Epithelial cell of prostate (primary cell): ENCODE measurements around the gene CEP85L.
A peak's percentile ranks its signal among the peaks of the same experiment; 100 is the strongest.

Experiments used
- DNase-seq: peaks from one replicate; pipeline ENCODE4 v3.0.0-alpha.2; 2011; ENCODE audit warnings: low read depth, low spot score
- H3K27ac ChIP-seq: fragments of 450-650 bp; 2 replicates; pipeline ENCODE4 v1.5.1; 2017; ENCODE audit warnings: mild to moderate bottlenecking

Gene CEP85L

DNA sequence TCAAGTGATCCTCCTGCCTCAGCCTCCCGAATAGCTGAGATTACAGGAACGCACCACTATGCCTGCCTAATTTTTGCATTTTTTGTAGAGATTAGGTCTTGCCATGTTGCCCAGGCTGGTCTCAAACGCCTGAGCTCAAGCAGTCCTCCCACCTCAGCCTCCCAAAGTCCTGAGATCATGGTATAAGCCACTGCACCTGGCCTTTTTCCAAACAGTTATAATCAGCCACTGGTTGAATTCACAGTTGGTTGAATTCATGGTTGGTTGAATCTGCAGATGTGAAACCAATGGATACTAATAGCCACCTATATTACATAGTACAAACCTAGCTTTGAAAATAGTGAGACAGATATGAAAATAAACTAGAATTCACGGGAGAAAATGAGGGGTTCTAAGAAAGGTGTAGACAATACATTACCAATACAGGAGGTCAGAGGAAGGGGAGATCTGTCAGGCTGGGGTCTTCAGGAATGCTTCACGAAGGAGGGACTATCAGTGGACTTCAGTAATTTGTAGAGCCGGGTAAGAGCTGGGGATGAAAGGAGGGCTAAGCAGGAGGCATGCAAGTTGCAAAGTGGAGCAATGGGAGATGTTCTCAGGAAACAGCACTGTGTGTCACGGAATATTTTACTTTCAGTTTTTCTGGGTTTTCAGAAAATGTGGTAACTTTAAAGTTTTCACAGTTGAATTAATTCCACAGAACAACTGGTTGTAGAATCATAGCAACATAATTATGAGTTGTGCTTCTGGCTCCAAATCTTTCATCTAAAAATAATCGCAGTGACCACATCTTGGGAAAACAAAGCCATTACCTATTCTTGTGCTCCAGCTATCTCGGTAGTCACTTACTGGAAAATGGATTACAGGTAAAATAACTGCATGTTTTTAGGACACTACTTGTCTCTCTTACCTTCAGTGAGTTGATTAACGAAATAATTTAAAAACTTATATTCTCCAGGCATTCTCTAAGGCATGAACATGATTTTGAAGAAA, 12.9 kb upstream of the CEP85L start:
- no peak overlapping the region for H3K27ac ChIP-seq
- DNase-seq: no peak

DNA sequence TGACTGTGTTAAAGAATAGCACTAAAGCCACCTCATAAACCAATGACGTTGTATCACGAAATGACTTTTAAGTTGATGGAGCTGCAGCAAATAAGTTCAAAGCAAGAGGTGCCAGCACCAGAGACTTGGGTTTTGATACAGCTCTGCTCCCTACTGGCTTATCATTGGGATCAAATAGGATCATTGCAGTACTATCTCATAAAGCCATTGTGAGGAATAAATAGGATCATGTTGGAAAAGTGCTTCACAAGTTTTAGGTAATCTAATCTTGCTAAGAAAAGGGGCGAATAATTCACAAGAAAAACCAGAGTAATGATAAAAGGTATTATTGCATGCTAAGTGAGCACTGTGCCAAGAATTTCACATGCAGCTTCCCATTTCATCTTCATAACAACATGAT, 10.4 kb upstream of the CEP85L start:
- no peak overlapping the region for H3K27ac ChIP-seq
- no peak for DNase-seq

DNA sequence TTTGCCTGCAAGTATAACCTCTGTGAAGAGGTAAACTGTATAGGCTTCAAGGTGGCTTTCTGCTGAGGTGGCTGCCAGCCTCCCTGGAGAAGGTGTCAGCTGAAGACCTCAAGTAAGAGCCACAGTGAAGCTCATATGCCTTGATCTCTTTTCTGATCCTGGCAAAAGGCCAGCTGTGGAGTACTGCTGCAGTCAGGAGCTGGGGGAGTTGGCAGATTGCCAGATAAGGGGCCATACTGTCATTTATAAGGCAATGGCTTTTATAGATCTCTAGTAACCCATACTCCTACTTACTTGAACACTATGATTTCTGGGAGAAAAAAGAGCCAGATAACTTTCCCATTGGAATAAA, 8.8 kb upstream of the CEP85L start:
- DNase-seq: no peak
- no peak overlapping the region for H3K27ac ChIP-seq

DNA sequence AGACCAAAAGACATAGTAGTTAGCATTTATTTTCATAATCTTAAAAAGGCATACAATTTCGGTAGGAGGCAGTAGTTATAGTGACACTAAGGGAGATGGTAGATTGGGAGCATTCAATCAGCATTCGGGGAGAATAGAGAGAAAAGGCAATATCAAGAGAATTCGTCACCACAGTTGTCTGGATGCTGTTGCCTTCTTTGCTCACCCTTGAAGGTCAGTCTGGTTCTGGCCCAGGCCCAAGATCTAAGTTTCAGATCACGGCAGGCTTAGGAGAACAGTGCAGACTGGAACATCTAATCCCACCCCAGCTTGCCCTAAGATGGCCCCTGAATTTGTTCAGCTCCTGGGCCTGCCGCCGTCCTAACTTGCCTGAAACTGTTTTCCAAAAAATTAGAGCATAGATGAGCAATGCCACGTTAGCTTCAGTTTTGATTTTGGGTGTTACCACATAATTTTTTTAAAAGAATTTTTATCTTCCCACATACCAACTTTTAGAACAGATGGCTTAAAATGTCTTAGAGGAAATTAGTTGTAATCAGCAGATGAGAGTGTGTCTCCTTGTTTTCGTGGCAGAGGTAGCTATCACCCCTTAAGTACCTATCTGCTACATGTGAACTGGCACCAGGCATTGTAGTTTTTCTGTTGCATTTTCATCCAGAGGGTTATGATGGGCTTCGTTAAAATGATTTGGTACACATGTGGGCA, 8.3 kb upstream of the CEP85L start:
- H3K27ac ChIP-seq: no peak overlapping the region
- DNase-seq: no peak

DNA sequence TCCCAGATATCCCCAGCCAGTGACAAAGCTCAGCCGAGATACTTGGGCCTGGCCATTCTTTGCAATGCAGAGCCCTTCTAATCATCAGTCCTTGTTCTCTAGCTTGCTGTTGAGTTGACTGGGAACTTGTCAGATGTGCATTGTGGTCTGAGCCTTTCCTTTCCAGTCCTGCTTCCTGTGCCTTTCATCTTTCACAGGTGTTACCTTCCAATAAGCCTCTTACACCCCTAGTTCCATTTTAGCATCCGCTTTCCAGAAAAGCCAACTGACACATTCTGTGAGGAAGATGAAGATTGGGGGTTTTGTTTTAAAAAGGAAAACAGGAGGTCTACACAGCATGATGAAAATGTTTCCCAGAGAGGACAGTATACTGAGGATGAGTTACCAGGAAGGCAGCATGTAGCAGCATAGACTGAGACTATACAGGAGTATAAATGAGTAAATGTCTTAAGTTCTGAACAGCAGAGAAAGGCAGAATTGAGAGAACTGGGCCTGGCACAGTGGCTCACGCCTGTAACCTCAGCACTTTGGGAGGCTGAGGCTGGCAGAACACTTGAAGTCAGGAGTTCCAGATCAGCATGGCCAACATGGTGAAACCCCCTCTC, 5.6 kb upstream of the CEP85L start:
- no peak overlapping the region for H3K27ac ChIP-seq
- no peak for DNase-seq

DNA sequence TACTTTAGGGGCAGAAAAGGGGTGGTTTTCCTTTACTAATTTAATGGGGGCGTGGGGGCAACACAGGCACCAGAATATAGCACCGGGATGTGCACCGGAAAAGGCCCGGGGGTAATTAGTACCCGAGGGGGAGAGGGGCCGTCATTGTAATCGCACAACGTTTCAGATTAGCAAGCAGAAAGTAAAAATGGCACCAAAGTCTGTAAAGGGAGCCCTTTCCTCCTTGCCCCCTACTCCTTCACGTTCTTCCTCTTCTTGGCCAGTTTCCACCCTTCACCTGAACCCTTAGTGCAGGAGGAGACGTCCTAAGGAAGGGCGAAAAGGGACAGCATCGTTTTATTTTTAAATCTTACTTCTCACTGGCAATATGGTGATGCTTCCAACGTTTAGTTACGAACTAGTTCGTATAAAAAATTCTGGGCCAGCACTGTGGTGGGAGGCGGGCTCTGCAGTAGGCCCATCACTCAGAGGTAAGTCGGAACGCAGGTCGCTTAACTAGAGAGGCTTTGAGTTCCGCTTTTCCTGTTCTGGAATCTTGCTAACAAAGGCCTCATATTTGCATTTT, 742 bp upstream of the CEP85L start:
- peak overlapping the region; percentile 51 for H3K27ac ChIP-seq

DNA sequence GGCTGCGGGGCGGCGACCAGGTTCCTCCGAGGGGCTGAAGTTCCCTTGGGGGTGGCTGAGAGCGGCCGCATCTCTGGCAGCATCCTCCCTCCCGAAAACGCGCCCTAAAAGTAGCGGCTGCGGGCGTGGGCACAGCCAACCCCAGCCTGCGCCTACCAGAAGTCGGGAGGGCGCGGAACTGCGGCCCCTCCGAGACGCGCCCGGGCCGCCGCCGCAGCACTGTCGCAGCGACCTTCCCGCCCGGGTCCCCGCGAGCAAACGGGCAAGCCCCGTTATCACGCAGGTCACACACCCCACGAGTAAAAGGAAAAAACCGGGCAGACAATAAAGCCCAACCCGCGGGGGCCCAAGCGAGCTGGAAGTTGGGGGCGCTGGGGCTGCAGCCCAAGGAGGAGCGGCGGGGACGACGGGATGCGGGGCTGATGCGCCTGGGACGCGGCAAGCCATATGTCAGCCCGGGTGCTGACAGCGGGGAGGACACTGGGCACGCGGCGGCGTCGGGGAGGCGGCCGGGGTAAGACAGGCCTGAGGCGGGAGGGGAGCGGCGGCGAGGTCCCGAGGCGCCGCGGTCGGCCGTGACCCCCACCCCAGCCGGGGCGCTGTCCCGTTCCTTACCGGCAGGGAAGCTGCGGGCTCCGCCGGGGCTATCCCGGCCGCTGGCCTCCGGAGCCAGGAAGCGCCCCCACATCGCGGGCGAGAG, 659 bp downstream of the CEP85L start:
- DNase-seq: no peak
- peak overlapping the region; percentile 51 for H3K27ac ChIP-seq

More for the DNA sequence above, 742 bp upstream of the CEP85L start:
- DNase-seq: no peak

DNA sequence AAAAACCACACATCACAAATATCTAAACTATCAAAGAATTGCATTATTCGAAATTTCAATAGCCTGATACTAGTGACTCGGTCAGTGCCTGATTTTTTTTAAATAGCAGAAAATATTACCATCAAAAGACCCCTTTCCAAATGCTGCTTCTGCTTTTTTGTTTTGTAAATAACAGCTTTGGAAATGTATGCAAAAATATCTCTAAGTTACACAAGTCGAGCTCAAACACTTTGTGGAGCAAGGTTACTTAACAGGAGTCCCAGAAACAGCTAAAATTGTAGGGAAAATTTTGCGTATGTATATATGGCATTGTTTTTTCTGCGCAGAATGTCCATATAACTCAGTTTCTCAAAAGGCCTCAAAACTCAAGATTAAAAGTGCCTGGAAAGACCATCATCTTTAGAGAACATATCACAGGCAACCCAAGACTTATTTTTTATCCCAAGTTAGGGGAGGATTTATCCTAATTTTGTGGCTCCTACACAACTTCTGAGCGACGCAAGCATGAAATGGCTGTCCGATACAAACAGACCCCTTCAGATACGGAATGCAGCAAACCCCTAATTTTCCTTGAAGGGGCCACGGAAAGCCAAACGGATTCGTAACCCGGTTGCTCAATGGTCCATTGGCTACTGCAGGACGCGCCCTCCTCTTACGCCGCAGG, 1.3 kb downstream of the CEP85L start:
- no peak for DNase-seq
- no peak overlapping the region for H3K27ac ChIP-seq

DNA sequence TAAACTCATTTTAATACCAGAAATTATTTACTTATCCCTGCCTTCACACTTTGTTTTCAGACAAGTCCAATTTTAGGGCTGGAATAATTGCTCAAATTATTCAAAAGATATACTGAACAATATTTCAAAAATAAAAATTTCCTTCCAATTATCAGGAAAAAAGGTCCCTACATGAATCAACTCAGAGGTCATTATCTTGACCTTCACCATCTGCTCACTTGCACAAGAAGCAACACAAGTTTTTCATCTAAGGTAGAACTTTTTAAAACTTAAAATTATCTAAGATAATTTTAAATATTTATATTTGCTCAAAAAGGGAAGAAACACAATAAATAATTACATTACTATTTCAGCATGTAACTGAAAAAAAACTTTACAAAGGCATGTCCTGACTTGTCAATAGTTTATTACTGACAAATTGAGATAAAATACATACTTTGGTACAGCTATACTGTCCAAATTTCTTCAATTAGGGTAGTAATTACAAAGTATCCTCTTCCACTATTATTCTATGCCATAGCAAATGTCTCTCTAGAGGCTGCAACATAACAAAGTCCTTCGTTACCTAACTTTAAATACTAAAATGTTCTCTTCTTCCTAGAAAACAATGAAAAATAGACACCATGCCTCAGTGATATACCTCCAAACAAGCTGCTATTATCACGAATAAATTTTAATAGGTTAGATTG, 2.4 kb downstream of the CEP85L start:
- H3K27ac ChIP-seq: no peak overlapping the region
- no peak for DNase-seq

DNA sequence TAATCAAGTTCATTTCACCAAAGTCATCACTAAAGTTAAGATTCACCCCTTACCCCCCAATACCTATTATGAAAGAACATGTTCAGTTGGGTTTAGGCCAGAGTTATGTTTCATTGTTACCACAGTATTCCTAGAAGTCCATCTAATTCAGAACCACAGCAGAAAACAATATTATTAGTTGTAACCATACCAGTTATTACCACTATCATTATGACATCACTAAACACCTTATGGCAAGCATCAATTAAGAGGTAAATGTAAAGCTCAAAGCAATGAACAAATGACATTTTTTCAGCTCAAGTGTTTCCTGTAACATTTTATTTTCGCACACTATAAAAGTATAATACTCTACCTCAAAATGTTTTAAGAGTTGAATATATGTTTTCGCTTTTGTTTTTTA, 4.4 kb downstream of the CEP85L start:
- no peak for DNase-seq
- no peak overlapping the region for H3K27ac ChIP-seq

DNA sequence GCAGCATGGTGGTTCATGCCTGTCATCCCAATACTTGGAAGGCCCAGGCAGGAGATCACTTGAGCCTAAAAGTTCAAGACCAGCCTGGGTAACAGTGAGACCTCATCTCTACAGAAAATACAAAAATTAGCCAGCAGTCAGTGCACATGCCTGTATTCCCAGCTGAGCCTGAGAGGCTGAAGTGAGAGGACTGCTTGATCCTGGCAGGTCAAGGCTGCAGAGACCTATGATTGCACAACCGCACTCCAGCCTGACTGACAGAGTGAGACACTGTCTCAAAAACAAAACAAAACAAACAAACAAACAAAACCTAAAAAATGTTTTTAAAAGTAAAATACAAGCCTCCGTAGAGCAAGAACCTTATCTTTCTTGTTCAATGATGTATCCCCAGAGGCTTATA, 6.0 kb downstream of the CEP85L start:
- no peak for DNase-seq
- H3K27ac ChIP-seq: no peak overlapping the region

DNA sequence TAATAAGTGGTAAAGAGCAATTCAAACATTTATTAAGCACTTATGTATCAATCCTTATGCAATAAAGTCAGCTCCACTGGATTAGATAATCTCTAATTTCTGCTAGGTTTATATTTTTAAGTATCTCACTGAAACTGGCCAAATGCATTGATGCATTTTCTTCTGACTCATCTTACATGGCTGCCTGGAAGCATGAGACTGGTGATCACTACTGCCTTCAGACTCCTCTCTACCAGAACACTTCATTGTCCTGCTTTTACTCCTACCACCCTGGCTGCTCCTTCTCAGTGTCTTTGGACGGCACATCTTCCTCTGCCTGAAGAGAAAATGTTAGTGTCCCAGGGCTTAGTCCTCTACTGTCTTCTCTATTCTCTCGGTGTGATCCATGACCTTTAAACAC, 7.4 kb downstream of the CEP85L start:
- no peak overlapping the region for H3K27ac ChIP-seq
- no peak for DNase-seq

DNA sequence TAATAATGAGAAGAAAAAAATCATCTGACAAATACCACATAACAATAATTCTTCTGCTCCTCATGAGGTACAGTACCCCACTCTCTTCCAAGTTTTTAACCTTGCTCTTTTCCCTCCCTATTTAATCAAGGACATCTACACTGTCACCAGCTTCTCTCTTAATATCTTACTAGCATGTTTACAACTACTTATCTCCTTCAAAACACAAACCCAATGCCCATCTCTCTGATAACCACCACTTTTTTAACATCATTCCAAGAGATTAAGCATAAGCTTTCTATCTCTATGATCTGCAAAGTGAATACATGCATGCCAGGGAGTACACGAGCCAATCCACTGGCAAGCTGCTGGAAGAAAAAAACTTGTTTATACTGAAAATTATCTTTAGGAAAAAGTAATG, 10.3 kb downstream of the CEP85L start:
- no peak overlapping the region for H3K27ac ChIP-seq
- no peak for DNase-seq

DNA sequence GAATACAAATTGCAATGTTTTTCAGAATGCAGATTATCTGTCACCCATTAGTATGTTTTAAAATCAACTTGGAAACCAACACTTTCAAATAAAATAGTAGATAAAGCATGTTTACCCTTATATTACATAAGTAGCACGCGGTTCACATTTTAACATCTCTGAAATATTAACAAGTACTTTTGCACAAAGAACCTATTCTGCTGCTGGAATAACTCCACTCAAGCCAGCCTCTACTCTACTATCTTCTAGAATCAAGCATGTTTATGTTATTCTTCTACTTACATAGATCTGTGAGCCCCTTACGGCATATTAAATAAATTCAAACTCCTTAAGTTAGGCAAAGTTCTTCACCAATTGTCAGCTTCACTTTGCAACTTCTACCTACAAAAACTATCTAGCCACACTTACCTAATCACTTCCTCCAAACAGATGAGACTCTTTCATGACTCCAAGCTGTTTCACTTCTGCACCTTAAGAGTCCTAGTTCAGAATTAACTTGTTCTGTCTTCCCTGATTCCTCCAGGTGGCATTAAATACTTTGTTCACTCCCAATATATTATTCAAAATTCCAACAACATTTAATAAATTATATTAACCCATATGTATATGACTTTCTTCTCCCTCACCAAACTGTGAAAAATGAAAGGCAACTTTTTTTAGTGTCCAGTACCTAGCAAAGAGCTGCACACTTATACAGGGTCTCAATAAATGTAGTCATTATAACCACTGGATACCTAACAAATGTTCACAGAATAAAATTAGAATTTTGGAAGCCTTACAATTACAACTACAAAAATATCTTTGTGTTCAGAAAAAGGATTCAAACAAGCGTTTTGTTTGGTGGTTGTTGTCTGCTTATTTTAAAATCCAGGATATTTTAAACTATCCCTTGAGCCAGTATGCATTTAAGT, 12.1 kb downstream of the CEP85L start:
- no peak for DNase-seq
- H3K27ac ChIP-seq: no peak overlapping the region

DNA sequence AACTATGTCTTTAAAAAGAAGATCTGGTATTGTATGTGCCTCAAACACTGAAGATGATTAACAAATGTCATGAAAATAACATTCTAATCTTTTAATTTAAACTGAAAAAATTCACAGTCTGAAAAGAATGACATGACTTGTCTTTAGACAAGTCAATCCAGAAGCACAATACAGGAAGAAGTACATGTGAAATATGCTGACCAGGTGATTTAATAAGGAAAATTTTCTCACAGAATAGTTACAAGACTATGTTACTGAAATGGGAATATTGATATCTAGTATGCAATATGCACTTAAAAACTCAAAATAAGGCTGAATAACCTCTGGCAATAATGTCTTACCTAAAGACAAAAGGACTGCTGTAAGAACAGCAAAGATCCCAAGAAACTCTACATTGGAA, 13.1 kb downstream of the CEP85L start:
- H3K27ac ChIP-seq: no peak overlapping the region
- no peak for DNase-seq

DNA sequence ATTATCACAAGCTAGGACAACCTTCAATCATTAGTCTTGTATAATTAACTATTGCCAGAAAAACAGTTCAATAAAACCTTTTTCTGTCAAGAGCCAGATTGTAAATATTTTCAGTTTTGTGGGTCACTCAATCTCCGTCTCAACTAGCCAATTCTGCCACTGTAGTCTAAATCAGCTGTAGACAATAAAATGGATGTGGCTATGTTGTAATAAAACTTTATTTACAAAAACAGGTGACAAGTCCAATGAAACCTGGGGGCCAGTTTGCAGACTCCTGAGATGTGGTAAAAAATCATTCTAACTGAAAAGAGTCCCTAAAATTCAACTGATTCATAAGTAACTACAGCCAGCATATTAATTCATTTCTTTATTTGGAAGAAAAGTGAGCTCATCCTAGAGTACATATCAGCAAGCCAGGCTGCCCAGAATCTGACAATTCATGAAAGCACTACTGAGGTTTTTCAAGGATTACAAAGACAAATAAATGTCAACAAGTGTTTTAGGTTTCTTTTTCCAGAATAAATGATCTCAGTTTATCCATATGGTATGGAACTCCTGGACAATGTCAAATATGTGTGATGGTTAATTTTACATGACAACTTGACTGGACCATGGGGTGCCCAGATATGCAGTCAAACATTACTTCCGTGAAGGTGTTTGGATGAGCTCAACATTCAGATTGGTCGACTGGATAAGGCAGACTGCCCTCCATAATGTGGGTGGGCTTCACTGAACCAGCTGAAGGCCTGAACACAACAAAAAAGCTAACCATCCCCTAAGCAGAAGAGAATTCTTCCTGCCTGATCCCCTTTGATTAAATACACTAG, 15.3 kb downstream of the CEP85L start:
- no peak overlapping the region for H3K27ac ChIP-seq
- DNase-seq: no peak

DNA sequence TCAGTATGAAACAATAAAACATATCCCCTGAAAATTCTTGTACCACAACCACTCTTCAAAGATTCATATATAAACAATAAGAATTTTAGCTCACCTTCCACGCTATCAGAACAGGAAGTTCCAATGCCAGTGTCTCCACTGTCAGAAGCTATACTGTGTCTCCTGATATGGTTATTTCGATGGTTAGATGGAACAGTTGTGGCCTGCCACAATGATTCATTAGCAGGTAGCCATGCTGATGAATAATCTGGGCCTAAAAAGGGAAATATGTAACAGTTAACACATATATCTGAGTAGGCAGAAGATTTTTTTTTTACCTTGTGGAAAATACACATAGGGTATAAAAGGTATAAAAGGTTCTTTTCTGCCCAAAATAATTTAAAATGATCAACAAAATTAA, 19.0 kb downstream of the CEP85L start:
- no peak overlapping the region for H3K27ac ChIP-seq
- DNase-seq: no peak
